ENCODE data around the gene TCF12.

Gene TCF12

GRCh38 chr15:57223345-57223744 lies 304.9 kb downstream of the TCF12 start:
- no peak for DNase-seq

- no peak for DNase-seq
Measured at GRCh38 chr15:57223887-57224286, 305.4 kb downstream of the TCF12 start.

GRCh38 chr15:57224664-57225063 lies 306.2 kb downstream of the TCF12 start:
- DNase-seq = no peak

GRCh38 chr15:57227166-57227565 lies 308.7 kb downstream of the TCF12 start:
- no peak for DNase-seq

GRCh38 chr15:57227899-57228298 lies 309.5 kb downstream of the TCF12 start:
- DNase-seq = no peak

- DNase-seq = no peak
Measured at GRCh38 chr15:57228395-57228794, 310.0 kb downstream of the TCF12 start.

GRCh38 chr15:57229051-57229450 lies 310.6 kb downstream of the TCF12 start:
- no peak for DNase-seq

- no peak for DNase-seq
Measured at GRCh38 chr15:57231559-57231958, 313.1 kb downstream of the TCF12 start.

GRCh38 chr15:57234156-57234555 lies 315.7 kb downstream of the TCF12 start:
- no peak for DNase-seq

GRCh38 chr15:57235186-57235585 lies 316.7 kb downstream of the TCF12 start:
- DNase-seq = no peak

- no peak for DNase-seq
Measured at GRCh38 chr15:57235873-57236272, 317.4 kb downstream of the TCF12 start.

GRCh38 chr15:57236561-57237300 lies 318.3 kb downstream of the TCF12 start:
- no peak for DNase-seq

GRCh38 chr15:57237301-57237642 lies 318.8 kb downstream of the TCF12 start:
- DNase-seq = no peak

- DNase-seq = no peak
Measured at GRCh38 chr15:57237676-57238075, 319.2 kb downstream of the TCF12 start.

GRCh38 chr15:57245130-57245529 lies 326.7 kb downstream of the TCF12 start:
- peak; percentile 37 for DNase-seq

GRCh38 chr15:57245714-57246113 lies 327.3 kb downstream of the TCF12 start:
- no peak for DNase-seq

- DNase-seq = no peak
Measured at GRCh38 chr15:57248074-57248473, 329.6 kb downstream of the TCF12 start.

GRCh38 chr15:57251308-57251707 lies 332.9 kb downstream of the TCF12 start:
- DNase-seq = no peak

GRCh38 chr15:57251941-57252340 lies 333.5 kb downstream of the TCF12 start:
- DNase-seq = no peak

GRCh38 chr15:57253082-57253481 lies 334.6 kb downstream of the TCF12 start:
- DNase-seq = no peak

- DNase-seq = no peak
Measured at GRCh38 chr15:57253500-57253899, 335.1 kb downstream of the TCF12 start.

- no peak for DNase-seq
Measured at GRCh38 chr15:57255751-57256341, 337.4 kb downstream of the TCF12 start.

GRCh38 chr15:57256939-57257338 lies 338.5 kb downstream of the TCF12 start:
- DNase-seq = no peak

GRCh38 chr15:57259568-57260040 lies 341.2 kb downstream of the TCF12 start:
- no peak for DNase-seq

GRCh38 chr15:57263520-57263919 lies 345.1 kb downstream of the TCF12 start:
- no peak for DNase-seq

All from inflammatory macrophage treated with lipopolysaccharide for 4 hours (primary cell).